ENCODE measurements around the gene SERP2.

SERP2 gene

GRCh38 chr13:44389060-44389666 is 15.5 kb downstream of the SERP2 start:
- DNase-seq (ENCODE audit: low spot score) = no peak

- no peak for DNase-seq (ENCODE audit: low spot score)
Measured at GRCh38 chr13:44389876-44390275, 16.3 kb downstream of the SERP2 start.

- DNase-seq (ENCODE audit: low spot score) = no peak
Measured at GRCh38 chr13:44393391-44393790, 19.8 kb downstream of the SERP2 start.

GRCh38 chr13:44394658-44395057 is 21.0 kb downstream of the SERP2 start:
- no peak for DNase-seq (ENCODE audit: low spot score)

GRCh38 chr13:44395976-44396694 is 22.5 kb downstream of the SERP2 start:
- no peak for DNase-seq (ENCODE audit: low spot score)

GRCh38 chr13:44396701-44397580 is 23.3 kb downstream of the SERP2 start:
- no peak for DNase-seq (ENCODE audit: low spot score)

- no peak for DNase-seq (ENCODE audit: low spot score)
Measured at GRCh38 chr13:44397766-44398223, 24.2 kb downstream of the SERP2 start.

GRCh38 chr13:44398606-44399005 is 25.0 kb downstream of the SERP2 start:
- no peak for DNase-seq (ENCODE audit: low spot score)

- DNase-seq (ENCODE audit: low spot score) = no peak
Measured at GRCh38 chr13:44399074-44399473, 25.4 kb downstream of the SERP2 start.

- no peak for DNase-seq (ENCODE audit: low spot score)
Measured at GRCh38 chr13:44400736-44401135, 27.1 kb downstream of the SERP2 start.

- DNase-seq (ENCODE audit: low spot score) = no peak
Measured at GRCh38 chr13:44401577-44401976, 28.0 kb downstream of the SERP2 start.

- DNase-seq (ENCODE audit: low spot score) = no peak
Measured at GRCh38 chr13:44402899-44403445, 29.3 kb downstream of the SERP2 start.

- no peak for DNase-seq (ENCODE audit: low spot score)
Measured at GRCh38 chr13:44403461-44404056, 29.9 kb downstream of the SERP2 start.

GRCh38 chr13:44404261-44405132 is 30.9 kb downstream of the SERP2 start:
- DNase-seq (ENCODE audit: low spot score) = no peak

- no peak for DNase-seq (ENCODE audit: low spot score)
Measured at GRCh38 chr13:44406617-44407016, 33.0 kb downstream of the SERP2 start.

- DNase-seq (ENCODE audit: low spot score) = no peak
Measured at GRCh38 chr13:44407379-44407778, 33.8 kb downstream of the SERP2 start.

GRCh38 chr13:44407891-44408290 is 34.3 kb downstream of the SERP2 start:
- DNase-seq (ENCODE audit: low spot score) = no peak

- DNase-seq (ENCODE audit: low spot score) = no peak
Measured at GRCh38 chr13:44409595-44409994, 36.0 kb downstream of the SERP2 start.

- DNase-seq (ENCODE audit: low spot score) = no peak
Measured at GRCh38 chr13:44410328-44410859, 36.8 kb downstream of the SERP2 start.

GRCh38 chr13:44411841-44412240 is 38.2 kb downstream of the SERP2 start:
- no peak for DNase-seq (ENCODE audit: low spot score)

Measured in AG08396 (cell line).